GM19463 (cell line): Measurements from ENCODE around the gene CRLF1.
"Not testable (repeated sequence)": the region's sequence is repeated elsewhere in the genome, so short reads cannot be mapped to it uniquely, and the experiment has no call there.

Experiments
- ATAC-seq: cut with Tn5 transposase; IDR thresholded peaks from one replicate; pipeline ENCODE4 v1.9.1; 2021; ENCODE audit warnings: mild to moderate bottlenecking, moderate library complexity; ENCODE audit not compliant: unreplicated experiment

The CRLF1 gene

DNA sequence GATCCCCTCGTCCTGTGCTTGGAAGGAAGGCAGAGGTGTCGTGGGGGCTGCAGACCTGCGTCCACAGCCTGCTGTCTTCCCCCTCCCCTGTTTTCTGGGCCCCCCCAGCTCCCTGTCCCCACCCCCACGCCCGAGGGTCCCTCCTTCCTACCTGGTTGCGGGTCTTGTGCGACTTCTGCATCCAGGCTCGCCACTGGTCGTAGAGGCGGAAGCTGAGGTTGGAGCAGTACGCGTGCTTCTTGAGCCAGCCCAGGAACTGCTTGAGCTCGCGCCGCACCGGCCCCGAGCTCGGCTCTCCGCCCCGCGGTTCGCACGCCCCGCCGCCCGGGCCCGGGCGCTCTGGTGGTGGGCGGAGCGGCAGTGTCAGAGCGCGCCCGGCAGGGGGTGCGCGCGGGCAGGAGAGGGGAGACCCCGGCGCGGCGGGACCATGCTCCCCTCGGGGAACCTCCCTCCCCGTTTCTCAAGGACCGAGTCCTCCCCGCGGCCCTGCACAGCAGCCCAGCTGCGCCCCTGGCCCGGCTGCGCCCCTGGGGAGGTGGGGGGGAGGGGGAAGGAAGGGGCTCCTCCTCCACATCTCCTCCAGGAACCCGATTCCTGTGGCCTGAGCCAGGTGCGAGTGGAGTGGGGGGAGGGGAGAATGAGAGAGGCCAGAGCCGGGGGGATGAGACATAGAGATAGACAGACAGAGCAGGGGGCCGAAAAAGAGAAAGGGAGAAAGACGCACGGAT lies 12.3 kb downstream of the CRLF1 start:
- peak; percentile 60 for ATAC-seq

DNA sequence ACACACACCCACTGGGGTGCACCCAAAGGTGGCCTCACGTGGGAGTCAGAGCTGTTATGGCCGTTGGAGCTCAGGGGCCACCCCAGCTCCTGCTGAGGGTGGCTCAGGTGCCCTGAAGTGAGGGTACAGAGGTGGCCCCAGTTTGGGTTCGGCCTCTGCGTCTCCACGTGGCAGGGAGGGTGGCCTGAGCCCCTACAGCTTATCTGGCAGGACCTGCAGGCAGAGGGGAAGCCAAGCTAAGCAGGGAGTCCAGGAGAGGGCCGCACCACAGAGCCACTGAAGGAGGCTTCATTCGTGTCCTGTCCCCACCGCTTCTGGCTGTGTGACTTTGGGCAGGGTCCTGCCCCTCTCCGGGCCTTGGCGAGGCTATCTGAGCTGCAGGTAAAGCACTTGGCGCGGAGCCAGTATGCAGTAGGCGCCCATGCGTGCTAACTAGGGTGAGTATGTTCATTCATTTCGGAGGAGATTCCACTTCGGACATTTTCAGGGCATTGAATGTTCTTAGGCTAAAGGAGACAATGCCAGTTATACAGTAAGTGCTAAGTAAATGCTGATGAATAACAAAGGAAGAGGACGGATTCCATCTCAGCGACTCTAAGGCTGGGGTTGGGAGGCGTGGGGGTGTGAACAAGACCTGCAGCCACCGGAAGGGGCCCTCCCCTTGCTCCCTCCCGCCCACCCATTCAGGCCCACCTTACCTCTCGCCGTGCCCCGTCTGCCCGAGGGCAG lies 13.1 kb downstream of the CRLF1 start:
- no peak for ATAC-seq

DNA sequence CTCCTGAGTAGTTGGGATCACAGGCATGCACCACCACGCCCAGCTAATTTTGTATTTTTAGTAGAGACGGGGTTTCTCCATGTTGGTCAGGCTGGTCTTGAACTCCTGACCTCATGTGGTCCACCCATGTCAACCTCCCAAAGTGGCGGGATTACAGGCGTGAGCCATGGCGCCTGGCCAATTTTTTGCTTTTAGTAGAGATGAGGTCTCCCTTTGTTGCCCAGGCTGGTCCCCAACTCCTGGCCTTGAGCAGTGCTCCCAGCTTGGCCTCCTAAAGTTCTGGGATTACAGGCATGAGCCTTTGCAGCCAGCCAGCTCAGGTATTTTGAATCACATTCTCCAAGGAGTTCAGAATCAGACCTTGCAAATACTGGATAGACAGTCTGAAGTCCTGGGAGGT lies 13.9 kb downstream of the CRLF1 start:
- not testable (repeated sequence) for ATAC-seq

DNA sequence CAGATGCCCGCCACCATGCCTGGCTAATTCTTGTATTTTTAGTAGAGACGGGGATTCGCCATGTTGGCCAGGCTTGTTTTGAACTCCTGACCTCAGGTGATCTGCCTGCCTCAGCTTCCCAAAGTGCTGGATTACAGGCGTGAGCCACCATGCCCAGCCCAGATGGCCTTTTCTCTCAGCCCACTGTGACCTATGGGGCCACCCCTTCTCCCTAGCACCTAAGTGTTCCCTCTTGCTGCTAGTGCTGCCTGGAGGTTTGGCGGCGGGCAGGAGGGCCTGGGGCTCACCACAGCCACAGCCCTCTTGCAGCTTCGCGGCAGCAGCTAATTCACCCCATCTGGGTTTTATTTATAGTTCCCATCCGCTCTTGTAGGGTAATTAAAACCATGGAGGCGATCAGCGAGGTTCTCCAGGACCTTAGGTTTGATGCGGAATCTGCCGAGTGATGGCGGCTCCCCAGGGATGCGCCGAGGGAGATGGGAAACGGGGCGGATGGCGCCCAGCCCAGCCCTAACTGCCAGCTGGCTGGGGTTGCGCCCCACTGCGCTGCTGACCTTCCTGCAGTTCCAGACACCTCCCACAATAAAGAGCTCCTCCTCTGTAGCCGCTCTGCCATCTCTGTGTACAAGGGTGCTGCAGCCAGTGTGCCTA lies 14.7 kb downstream of the CRLF1 start:
- no peak for ATAC-seq

DNA sequence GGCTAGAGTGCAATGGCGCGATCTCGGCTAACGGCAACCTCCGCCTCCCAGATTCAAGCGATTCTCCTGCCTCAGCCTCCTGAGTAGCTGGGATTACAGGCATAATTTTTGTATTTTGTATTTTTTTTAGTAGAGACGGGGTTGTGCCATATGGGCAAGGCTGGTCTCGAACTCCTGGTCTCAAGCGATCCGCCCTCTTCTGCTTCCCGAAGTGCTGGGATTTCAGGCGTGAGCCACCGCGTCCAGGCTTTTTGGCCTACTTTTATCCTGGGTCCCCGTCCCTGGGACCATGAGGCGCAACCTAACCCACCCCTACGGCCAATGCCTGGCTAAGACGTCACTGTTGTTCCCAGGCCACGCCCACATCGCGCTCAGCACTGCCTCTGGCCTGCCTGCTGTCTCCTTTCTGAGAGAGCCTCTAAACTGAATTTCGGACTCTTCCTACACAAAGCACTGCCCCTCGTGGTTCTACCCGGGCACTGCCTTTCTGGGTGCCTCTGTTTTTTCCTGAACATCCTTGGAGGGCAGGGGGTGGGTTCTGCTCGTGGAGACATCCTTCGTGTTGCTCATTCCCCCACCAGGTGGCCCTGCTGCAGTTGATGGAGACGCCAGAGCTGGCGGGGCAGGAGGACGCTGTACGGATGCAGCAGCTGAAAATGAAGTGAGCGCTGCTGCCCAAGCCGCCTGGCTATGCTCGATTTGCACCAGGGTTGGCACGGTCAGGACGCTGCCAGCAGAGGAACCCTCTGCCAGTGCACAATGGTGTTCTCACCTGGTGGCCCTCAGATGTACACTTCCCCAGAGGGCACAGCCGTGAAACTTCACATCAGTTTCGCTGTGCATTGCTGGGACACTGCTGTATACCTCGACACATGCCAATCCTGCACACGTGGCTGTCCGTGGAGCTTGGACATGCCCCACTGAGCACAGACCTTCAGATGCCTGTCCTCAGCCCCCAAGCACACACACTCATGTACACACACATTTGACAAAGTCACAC lies 16.0 kb downstream of the CRLF1 start:
- ATAC-seq = no peak

DNA sequence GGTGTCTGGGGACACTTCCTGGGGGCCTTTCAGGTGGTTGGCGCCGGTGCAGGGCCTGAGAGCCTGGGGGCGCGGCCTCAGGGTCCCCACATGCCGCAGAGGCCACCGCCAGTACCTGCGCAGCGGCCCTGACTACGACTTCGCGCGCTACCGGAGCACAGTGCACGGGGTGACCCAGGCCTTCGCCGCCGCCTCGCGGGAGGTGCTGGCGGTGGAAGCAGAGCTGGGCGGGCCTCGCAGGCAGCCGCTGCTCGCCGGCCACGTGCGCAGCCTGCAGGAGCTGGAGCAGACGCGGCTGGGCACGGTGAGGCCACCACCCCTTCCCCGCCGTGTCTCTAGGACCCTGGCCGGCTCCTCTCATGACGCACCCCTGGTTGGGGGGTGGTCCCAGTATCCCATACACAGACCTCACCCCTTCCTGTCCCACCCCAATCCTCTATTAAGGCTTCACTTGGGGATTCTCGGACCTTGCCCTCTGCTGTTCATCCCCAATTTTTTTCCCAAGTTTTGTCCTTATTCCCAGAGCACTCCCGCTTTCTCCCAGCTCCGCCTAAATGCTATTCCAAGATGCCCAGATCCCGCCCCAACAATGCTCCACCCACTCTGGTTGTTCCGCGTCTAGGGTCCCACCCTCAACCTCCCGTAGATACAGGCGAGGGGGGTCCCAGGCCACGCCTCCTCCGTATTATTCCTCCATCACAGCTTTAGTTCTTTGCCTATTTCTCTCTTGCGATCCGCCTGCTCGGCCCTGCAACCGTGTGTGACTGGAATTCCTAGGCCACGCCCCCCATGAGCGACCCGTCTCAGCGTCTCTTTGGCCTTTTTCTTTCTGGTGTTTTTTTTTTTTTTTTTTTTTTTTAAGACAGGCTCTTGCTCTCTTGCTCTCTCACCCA lies 17.0 kb downstream of the CRLF1 start:
- ATAC-seq = peak; percentile 34

DNA sequence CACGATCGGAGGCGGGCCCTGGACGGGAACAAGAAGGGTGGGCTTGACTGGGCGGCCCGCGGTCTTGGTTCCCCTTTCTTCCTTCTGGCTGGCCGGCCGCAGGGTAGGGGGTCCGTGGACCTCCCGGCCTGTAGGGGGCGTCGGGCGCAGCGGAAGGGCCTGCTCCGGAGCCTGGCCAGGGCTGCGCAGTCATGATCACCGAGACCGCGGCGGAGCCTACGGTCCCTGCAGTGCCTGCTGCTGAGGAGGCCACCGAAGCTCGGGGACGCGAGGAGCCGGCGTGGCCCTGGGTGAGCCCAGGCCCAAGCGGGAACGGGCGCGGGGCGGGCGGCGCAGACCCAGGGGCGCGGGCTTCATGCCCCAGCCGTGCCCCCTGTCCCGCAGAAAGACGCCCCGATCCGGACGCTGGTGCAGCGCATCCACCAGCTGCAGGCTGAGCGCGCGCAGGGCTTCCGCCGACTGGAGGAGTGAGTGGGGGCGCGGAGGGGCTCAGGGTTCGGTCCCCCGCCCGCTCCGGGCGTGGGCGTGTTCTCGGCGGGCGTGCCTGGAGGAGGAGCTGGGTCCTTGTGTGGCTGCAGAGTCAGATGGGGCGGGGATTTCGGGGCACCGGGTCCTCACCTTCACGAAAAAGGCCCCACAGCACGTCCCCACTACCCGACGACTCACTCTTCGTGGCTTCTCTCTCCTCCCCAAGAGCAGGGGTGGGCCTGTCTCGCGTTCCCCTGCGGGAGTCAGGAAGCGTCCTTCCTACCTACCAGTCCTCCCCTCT lies 17.8 kb downstream of the CRLF1 start, which contains the start of gene REX1BD:
TSS of gene REX1BD (plus strand) at position 188 of the 769 bp plus-strand sequence. CDS start at position 192, 4 bp downstream.
- ATAC-seq = peak; percentile 72

DNA sequence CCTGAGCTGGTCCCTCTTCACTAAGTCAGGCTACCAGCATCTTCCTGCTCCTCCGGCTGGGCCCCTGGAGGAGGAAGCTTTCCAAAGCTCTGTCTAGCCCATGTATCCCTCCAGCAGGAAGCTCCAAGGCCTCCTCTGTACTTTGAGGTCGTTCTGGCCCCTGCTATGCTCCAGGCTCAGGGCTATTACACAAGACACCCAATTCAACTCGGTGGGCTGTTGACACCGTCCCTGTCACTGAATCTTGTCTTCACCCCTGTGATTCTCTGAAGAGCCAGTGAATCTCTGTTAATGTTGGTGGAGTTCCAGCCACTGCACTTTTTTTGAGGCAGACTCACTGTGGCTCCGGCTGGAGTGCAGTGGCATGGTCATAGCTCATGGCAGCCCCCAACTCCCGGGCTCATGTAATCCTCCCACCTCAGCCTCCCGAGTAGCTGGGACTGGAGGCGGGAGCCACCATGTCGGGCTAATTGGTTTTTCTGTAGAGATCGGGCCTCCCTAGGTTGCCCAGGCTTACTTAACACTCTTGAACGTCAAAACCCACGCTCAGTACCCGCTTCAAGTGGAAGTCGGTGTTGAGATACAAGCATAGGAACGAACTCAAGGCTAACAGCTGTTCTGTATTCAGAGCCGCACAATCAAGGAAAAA lies 18.5 kb downstream of the CRLF1 start:
- no peak for ATAC-seq

DNA sequence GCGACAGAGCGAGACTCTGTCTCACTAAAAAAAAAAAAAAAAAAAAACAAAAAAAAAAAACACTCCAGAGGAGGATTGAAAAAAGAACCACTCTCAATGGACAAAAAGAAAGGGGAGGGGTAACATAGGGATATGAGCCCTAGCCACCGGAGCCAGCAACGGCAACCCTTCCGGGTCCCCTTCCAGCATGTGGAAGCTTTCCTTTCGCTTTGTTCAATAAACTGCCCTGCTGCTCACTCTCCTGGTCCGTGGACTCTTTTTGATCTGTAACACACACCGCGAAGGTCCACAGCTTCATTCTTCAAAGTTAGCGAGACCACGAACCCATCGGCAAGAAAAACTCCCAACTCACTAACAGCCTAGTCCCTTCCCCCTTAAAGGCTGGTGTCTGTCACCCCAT lies 19.0 kb downstream of the CRLF1 start:
- ATAC-seq = no peak

DNA sequence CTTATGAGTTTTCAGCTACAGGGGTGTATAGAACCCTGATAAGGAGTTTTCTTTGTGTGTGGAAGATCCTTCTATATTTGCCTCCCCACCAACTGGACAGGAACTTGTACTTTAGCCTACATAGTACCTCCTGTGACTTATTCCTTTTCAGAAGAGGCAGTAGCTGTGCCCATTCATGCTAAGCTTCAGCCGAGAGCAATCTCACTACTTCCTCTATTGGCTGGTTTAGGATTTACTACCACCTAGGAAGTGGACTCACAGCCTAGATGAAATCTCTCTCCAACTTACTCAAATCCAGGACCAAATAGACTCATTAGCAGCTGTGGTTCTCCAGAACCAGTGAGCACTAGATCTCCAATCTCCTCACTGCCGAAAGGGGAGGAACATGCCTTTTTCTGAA lies 20.3 kb downstream of the CRLF1 start:
- no peak for ATAC-seq

DNA sequence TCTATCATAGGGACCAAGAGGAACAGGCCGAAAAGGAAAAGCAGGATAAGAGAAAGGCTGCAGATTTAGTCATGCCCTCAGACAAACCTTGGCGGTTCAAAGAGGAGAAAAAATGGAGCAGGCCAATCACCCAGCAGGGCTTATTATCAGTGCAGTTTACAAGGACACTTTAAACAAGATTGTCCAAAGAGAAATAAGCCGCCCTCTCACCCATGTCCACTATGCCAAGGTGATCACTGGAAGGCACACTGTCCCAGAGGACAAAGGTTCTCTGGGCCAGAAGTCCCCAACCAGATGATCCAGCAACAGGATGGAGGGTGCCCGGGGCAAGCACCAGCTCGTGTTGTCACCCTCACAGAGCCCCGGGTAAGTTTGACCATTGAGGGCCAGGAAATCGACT lies 26.3 kb downstream of the CRLF1 start:
- no peak for ATAC-seq

DNA sequence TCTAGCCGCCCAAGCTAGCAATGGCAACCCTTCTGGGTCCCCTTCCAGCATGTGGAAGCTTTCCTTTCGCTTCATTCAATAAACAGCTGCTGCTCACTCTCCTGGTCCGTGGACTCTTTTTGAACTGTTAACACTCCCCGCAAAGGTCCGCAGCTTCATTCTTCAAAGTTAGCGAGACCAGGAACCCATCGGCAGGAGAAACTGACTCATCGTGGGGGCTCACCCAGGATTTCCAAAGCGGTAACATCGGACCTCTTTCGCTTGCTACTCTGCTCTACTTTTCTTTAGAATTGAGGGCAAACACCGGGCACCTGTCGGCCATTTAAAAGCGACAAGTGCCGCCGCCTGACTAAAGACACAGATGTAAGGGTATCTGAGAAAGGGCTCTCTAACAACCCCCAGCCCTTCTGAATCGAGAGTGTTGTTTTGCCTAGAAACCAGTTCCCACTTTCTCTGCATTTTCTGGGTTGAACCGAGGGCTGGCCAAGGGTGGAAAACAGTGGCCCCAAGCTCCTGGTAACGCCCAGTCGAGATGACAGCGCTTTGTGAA lies 29.2 kb downstream of the CRLF1 start:
- ATAC-seq = no peak

DNA sequence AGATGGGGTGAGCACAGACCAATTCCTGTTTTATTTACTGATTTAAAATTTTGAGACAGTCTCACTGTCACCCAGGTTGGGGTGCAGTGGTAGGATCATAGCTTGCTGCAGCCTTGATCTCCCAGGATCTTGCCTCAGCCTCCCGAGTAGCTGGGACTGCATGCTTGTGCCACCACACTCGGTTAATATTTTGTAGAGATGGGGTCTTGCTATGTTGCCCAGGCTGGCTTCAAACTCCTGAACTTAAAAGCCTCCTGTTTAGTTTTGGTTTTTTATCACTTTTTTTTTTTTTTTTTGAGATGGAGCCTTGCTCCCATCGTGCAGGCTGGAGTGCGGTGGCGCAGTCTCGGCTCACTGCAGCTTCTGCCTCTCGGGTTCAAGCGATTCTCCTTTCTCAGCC lies 30.2 kb downstream of the CRLF1 start:
- ATAC-seq = no peak

DNA sequence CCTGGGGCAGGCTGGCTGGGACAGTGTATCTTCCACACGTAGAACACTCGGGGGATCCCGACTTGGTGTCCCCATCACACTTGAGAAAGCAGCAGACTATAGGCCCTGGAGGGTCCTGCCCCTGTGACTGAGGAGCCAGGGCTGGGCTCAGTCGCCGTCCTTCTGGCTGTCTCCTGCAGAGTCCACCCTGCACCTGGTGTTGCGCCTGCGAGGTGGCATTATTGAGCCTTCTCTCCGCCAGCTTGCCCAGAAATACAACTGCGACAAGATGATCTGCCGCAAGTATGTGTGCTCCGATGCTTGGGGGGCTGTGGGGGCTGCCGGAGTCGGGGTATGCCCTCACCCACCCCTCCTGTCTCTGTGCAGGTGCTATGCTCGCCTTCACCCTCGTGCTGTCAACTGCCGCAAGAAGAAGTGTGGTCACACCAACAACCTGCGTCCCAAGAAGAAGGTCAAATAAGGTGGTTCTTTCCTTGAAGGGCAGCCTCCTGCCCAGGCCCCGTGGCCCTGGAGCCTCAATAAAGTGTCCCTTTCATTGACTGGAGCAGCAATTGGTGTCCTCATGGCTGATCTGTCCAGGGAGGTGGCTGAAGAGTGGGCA lies 31.8 kb downstream of the CRLF1 start:
- no peak for ATAC-seq

DNA sequence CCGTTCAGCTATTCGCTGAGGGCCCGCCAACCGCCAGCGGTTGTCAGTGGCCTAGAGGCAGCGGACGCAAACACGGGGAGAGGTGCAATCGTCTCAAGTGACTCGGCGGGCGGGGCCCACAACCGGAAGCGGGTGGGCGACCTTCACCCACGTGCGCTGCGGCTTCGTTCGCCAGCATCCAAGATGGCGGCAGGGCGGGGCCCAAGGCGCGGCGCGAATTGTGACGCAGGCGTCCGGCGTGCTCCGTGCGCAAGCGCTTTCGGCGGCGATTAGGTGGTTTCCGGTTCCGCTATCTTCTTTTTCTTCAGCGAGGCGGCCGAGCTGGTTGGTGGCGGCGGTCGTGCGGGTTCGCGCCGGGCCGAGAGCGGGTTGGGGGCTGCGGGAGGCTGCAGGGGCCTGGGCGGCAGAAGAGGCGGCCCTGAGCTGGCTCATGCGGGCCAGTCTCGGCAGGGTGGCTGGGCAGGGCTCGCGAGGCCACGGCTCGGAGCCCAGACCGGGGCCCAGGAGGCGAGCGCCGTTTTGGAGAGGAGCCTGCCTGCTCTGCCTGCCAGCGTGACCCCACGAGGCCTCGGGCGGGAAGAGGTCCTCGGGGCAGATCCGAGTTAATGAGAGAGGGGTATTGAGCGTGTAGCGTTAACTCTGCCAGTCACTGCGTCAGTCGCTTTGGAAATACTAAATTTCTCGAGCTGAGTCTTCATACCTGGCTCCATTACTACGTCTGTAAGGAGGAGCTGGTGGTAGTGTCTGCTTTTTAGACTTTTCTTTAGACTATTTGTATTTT lies 34.8 kb downstream of the CRLF1 start, which contains the start of gene UBA52:
TSS of gene UBA52 (plus strand) at position 294 of the 781 bp plus-strand sequence. CDS start 1,444 bp downstream, outside the sequence.
- ATAC-seq = peak; percentile 93

DNA sequence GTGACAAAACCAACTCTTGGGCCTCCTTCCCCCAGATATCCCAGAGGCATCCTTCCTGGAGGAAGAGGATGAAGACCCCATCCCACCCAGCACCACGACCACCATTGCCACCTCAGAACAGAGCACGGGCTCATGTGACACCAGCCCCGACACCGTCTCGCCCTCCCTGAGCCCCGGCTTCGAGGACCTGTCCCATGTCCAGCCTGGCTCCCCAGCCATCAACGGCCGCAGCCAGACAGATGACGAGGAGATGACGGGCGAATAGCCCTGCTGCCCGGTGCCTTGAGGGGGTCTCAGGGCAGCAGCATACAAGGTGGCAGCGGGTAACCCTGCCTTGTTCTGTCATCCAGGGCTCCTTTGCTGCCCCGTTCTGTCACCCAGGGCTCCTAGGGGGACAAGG lies 38.2 kb downstream of the CRLF1 start:
- no peak for ATAC-seq

DNA sequence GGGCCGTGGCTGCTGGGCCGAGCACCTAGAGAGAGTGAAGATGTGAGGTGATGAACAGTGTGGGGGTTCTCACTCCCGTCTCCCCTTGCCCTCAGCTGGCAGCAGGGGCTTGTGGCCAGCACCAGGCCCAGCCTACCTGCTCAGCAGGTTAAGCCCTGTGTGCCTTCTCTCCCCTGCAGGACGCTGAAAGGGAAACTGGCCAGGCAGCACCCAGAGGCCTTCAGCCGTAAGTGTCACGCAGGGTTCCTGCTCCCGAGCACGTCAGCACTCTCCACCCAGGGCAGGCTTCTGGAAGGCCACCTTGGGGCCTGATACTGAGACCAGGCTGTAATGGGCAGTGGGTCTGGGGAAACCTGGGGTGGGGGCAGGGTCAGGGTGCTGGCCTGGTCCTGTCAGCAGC lies 39.6 kb downstream of the CRLF1 start:
- no peak for ATAC-seq
